Psoas muscle (tissue), 8 donors: ENCODE measurements around the gene C4BPA. TPM values are rescaled to one million over a fixed set of nuclear protein-coding genes. Genes with fewer than 3 reads are reported as not detected.

Source experiments
- ATAC-seq, 4 donors: fragments of 200-7000 bp; cut with Tn5 transposase; one replicate each; pipeline ENCODE4 v1.9.1; 2020; ENCODE audit warnings: moderate library complexity in 3 of 4, mild to moderate bottlenecking in 2 of 4
- DNase-seq, 2 donors: peaks; one replicate each; pipeline ENCODE4 v3.0.0-alpha.2; 2020
- H3K27ac ChIP-seq: fragments of 200-600 bp; one replicate; pipeline ENCODE4 v1.8.0; 2022
- H3K27me3 ChIP-seq, 3 donors: fragments of 200-600 bp in 1 of 3; one replicate each; pipeline versions ENCODE4 v1.6.1 to v1.8.0; 2013 to 2022; ENCODE audit warnings: low read length in 2 of 3, mild to moderate bottlenecking in 2 of 3, moderate library complexity in 1 of 3; ENCODE audit not compliant: insufficient read depth in 3 of 3
- H3K36me3 ChIP-seq, 2 donors: fragments of 200-600 bp in 1 of 2; one replicate each; pipeline versions ENCODE4 v1.6.1 to v1.8.0; 2013 to 2022; ENCODE audit warnings: low read depth in 1 of 2, mild to moderate bottlenecking in 1 of 2, moderate library complexity in 1 of 2; ENCODE audit not compliant: insufficient read depth in 1 of 2
- H3K4me1 ChIP-seq: fragments of 200-600 bp; one replicate; pipeline ENCODE4 v1.8.0; 2022
- H3K4me3 ChIP-seq: fragments of 200-600 bp; one replicate; pipeline ENCODE4 v1.8.0; 2022; ENCODE audit warnings: mild to moderate bottlenecking
- H3K9me3 ChIP-seq: fragments of 200-600 bp; one replicate; pipeline ENCODE4 v1.8.0; 2022
- WGBS, 3 donors: extraction: QIAGEN DNeasy Blood & Tissue Kit; methylation state at CpG; one replicate each; pipeline versions ENCODE4 v1.1.6 to v1.1.7; 2013; 5-methylcytosine and 5-hydroxymethylcytosine counted together
- intact Hi-C, 2 donors: fragments of 100-400 bp; cut with DNase I; formaldehyde crosslinking; loops; one replicate each; pipeline versions ENCODE4 v1.11.0 to v1.14.2; 2022
- polyA plus RNA-seq, 3 donors: library from polyadenylated mRNA; stranded (reverse); fragments of 200-250 nt; gene quantifications; one replicate each; pipeline ENCODE4 v1.2.3, GENCODE V29; 2013
- total RNA-seq, 4 donors: library from RNA; stranded (reverse); fragmentation: NEBNext Ultra II Directional in 2 of 4; extraction: Animal tissue kit (Norgen Biotek cat#: 25700) in 2 of 4; gene quantifications; one replicate each; pipeline versions ENCODE4 v1.2.1 to v1.2.4, GENCODE V29; 2021 to 2023
- TF ChIP-seq, protein P1 (sequence below): fragments of 200-600 bp; IDR thresholded peaks from one replicate; pipeline ENCODE4 v1.8.0; 2022; ENCODE audit warnings: antibody characterized with exemption
- donor health status: healthy with polysubstance abuse.
- donor health status: DM: no; HTN: no; CAD: no; lungs with moderate emphysema.
- donor health status: Bipolar disorder and iron deficiency.
- donor health status: healthy.
- donor health status: DM: yes; HTN: yes; CAD: no.
- donor health status: DM: no; HTN: no; CAD: no.
- donor health status: DM: no; HTN: no; CAD: no.
- donor health status: DM: yes; HTN: yes; CAD: no.

C4BPA gene
- total and polyA plus RNA-seq, 7 donors: 0.15 TPM; not detected in 6

DNA sequence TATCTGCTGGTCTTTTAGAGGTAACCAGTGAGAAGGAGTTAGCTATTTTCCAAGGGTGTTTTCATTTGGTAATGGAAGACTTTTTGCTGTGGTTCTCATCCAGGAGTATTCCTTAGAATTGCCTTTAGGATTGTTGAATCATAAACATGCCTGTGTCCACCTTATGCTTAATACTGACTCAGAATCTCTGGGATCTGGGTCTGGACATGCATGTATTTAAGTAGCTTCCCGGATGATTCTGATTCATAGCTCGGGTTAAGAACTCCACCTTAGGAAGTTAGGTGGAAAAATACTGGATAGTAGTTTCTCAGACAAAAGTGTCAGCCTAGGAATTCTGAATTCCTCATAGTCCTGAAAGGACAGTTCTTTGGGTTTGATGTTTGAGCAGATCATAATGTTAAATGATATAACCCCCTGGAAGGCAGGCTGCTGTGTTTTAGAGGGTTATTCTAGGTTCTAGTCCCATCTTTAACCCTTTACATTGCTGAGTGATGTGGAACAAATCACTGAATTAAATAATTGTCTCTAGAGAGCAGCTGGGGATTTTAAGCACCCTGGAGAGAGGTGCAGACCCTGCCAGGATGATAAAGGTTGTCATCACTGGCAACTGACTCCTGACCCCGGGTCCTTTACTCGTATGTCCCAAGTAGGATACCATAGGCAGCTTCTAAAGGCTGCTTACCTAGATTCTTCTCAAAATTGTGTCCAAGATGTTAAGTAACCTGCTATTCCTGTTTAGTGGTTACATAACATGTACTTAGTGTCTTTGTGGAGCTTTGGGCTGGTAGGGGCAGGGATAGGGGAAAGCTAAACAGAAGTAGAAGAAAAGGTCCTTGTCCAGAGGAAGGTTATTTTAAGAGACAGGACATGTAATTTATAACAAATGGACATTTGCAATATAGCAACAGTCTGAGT lies 29.9 kb upstream of the C4BPA start:
- H3K27me3 ChIP-seq: no peaks in the 10 kb centered on the region
- H3K4me3 ChIP-seq: no peak overlapping the region
- DNase-seq: no peak
- no peaks in the 10 kb centered on the region for H3K9me3 ChIP-seq
- H3K4me1 ChIP-seq: peaks cover 4% of the 10 kb centered on the region
- 66 to 77% (median 69%) methylated on average over 4 of the region's 4 CpGs for WGBS, 3 donors
- no peak for ATAC-seq
- no peak overlapping the region for H3K27ac ChIP-seq
- TF ChIP-seq, protein P1, sequence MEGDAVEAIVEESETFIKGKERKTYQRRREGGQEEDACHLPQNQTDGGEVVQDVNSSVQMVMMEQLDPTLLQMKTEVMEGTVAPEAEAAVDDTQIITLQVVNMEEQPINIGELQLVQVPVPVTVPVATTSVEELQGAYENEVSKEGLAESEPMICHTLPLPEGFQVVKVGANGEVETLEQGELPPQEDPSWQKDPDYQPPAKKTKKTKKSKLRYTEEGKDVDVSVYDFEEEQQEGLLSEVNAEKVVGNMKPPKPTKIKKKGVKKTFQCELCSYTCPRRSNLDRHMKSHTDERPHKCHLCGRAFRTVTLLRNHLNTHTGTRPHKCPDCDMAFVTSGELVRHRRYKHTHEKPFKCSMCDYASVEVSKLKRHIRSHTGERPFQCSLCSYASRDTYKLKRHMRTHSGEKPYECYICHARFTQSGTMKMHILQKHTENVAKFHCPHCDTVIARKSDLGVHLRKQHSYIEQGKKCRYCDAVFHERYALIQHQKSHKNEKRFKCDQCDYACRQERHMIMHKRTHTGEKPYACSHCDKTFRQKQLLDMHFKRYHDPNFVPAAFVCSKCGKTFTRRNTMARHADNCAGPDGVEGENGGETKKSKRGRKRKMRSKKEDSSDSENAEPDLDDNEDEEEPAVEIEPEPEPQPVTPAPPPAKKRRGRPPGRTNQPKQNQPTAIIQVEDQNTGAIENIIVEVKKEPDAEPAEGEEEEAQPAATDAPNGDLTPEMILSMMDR: no peak
- H3K36me3 ChIP-seq: peaks cover 2 to 65% of the 10 kb centered on the region in 2 donors
- intact Hi-C loops: no loop called here

DNA sequence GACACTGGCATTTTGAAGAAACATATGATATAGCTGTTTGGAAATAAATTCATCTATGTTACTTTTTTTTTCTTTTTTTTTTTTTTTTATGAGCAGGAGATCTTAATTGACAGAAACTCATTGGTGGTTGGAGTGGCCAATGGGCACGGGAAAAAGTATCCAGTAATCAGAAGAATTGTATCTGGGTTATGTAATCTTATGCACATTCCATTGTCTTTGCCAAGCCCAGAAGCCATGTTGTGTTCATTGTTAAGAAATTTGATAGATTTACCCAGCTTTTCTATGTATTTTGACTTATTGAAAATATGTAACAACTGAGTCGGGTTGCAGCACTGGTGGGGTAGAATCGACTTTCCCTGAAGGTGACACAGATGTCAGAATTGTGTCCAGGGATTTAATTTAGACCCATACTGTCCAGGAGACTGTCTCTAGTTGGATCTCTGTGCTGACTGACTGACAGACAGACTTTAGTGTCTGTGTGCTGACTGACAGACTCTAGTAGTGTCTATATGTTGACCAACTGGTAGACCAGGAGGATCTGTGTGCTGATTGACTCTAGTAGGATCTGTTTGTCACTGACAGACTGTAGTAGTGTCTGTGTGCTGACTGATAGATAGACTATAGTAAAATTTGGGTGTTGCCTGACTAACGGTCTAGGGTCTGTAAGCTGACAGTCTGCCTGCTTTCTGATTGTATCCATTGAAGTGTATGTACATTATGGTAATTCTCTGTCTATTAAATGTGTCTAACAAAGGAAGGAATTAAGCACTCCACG lies 27.7 kb upstream of the C4BPA start:
- peaks cover 4% of the 10 kb centered on the region for H3K4me1 ChIP-seq
- DNase-seq: no peak
- no peak overlapping the region for H3K27ac ChIP-seq
- H3K4me3 ChIP-seq: no peak overlapping the region
- no peaks in the 10 kb centered on the region for H3K9me3 ChIP-seq
- 51 to 66% (median 56%) methylated on average over 5 of the region's 5 CpGs for WGBS, 3 donors
- peak in 3 of 4 donors; percentile 14 to 51 (median 41) for ATAC-seq
- TF ChIP-seq, protein P1: no peak
- H3K36me3 ChIP-seq: peaks cover 2 to 57% of the 10 kb centered on the region in 2 donors
- intact Hi-C loops: loop anchor here in 1 of 2 donors (5.0 kb wide), 2 partner anchors 149 to 164 kb away; no protein-coding TSS in a partner anchor
- no peaks in the 10 kb centered on the region for H3K27me3 ChIP-seq

DNA sequence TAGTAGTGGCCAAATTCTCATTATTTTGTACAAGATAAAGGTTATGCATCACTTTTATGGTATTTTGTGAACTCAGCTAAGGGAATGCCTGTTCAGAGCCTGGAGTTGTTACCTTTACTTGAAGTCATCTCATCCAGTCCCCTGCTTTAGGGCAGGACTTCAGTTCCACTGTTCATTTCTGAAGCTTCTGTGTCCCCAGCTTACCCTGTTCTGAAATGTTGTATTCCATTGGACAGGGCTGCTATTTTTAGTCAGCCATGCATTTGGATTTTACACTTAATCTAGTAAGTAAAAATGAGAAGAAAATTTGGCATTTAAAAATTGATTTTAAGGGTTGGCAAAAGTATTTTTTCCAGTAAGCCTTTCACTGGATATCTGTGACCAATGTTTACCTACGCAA lies 27.0 kb upstream of the C4BPA start:
- Histone ChIP-seq H3K4me3 (no peak overlapping the region), H3K27me3 (no peaks in the 10 kb centered on the region), H3K27ac (peak overlapping the region; percentile 24), H3K9me3 (no peaks in the 10 kb centered on the region), H3K36me3 (peaks cover under 1 to 50% of the 10 kb centered on the region in 2 donors), H3K4me1 (peaks cover 4% of the 10 kb centered on the region)
- DNase-seq (no peak), ATAC-seq (no peak)
- TF ChIP-seq, protein P1: no peak
- intact Hi-C loops: loop anchor here in 1 of 2 donors (5.0 kb wide), 2 partner anchors 150 to 165 kb away; no protein-coding TSS in a partner anchor
- 87 to 98% (median 92%) methylated on average over 1 of the region's 1 CpG for WGBS, 3 donors

DNA sequence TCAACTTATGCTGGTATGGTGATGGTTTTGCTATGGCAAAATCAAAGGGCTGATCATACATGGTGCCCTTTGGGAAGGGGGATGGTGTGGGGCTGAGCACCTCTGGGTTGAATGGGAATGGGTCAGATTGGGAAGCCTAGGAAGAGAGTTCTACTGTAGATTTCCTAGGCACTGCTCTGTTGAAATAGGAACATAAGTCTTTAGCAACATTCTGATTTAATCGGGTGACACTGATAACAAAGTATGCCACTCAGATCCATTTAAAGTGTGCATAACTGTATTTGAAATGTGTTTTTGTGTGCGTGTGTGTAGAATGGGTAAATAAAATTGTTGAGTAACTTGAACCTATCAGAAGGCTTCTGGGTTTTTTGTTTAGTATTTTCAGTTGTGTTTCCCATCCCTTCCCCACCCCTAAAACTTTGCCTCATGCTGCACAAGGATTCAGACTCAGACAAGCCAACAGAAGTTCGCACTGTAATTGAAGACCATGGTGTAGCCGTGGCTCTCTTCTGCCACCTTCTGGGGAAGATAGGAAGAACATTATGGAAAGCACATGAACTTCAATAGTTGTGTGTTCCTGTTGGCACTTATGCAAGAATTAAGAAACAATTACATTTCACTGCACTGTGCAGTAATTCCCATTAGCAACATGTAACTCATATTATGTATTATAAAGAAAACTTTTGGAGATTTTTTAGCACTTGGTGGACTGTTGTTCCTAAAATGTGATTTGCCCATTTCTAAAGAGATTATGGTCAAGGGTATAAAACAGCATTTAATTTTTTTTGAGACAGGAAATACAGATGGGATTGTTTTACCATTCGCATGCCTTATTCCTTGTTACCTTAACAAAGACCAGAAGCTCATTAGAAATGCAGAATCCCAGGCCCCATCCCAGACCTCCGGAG lies 26.3 kb upstream of the C4BPA start:
- DNase-seq (no peak), ATAC-seq (peak; percentile 72 to 91 (median 84))
- Histone ChIP-seq H3K9me3 (no peaks in the 10 kb centered on the region), H3K27me3 (no peaks in the 10 kb centered on the region), H3K27ac (peak overlapping the region; percentile 24), H3K4me1 (peaks cover 4% of the 10 kb centered on the region), H3K4me3 (no peak overlapping the region), H3K36me3 (peaks cover 0 to 43% of the 10 kb centered on the region in 2 donors)
- intact Hi-C loops: loop anchor here in 1 of 2 donors (2.0 to 5.0 kb wide), 3 partner anchors 29 to 165 kb away; no protein-coding TSS in a partner anchor
- TF ChIP-seq, protein P1: peak; percentile 90
- 35 to 48% (median 35%) methylated on average over 6 of the region's 6 CpGs for WGBS, 3 donors
